SK-MEL-5 (cell line): ENCODE measurements around the gene FBXO10. TPM values are rescaled to one million over a fixed set of nuclear protein-coding genes. Genes with fewer than 3 reads are reported as not detected.

Source experiments
- DNase-seq: peaks from one replicate; pipeline ENCODE4 v3.0.0-alpha.2; 2016; ENCODE audit warnings: low read depth, low spot score
- in situ Hi-C: cut with HindIII; loops from 2 replicates; pipeline ENCODE4 v1.10.0; 2016; ENCODE audit warnings: low sequenced_read_pairs, high pct_unique_total_duplicates, low pct_unique_long_range_greater_than_20kb
- total RNA-seq: library from RNA; depleted of rRNA; stranded (reverse); fragments of >200 nt; shearing (Covaris generic); gene quantifications from 2 replicates; pipeline ENCODE4 v1.2.3, GENCODE V29; 2014

FBXO10 gene
- total RNA-seq, 1 experiment from 2014 or later = 12.9 TPM

GRCh38 chr9:37561682-37562081 lies 14.5 kb downstream of the FBXO10 start:
- in situ Hi-C loops = no loop called here
- no peak for DNase-seq

- in situ Hi-C loops = no loop called here
- DNase-seq = no peak
Observed at GRCh38 chr9:37559855-37560592, 16.2 kb downstream of the FBXO10 start.

- no peak for DNase-seq
- in situ Hi-C loops = no loop called here
Observed at GRCh38 chr9:37559125-37559524, 17.1 kb downstream of the FBXO10 start.

- in situ Hi-C loops = no loop called here
- no peak for DNase-seq
Observed at GRCh38 chr9:37555786-37556185, 20.4 kb downstream of the FBXO10 start.

GRCh38 chr9:37554318-37554717 lies 21.9 kb downstream of the FBXO10 start:
- in situ Hi-C loops = no loop called here
- DNase-seq = no peak

GRCh38 chr9:37551888-37552287 lies 24.3 kb downstream of the FBXO10 start:
- no peak for DNase-seq
- in situ Hi-C loops = no loop called here

- DNase-seq = no peak
- in situ Hi-C loops = no loop called here
Observed at GRCh38 chr9:37551468-37551867, 24.7 kb downstream of the FBXO10 start.

GRCh38 chr9:37550781-37551180 lies 25.4 kb downstream of the FBXO10 start:
- in situ Hi-C loops = no loop called here
- DNase-seq = no peak

- in situ Hi-C loops = no loop called here
Observed at GRCh38 chr9:37549527-37549926, 26.7 kb downstream of the FBXO10 start.

GRCh38 chr9:37547328-37547878 lies 28.8 kb downstream of the FBXO10 start:
- in situ Hi-C loops = no loop called here
- DNase-seq = no peak

More at GRCh38 chr9:37549527-37549926, 26.7 kb downstream of the FBXO10 start:
- no peak for DNase-seq

- DNase-seq = no peak
- in situ Hi-C loops = no loop called here
Observed at GRCh38 chr9:37543468-37543867, 32.7 kb downstream of the FBXO10 start.

- in situ Hi-C loops = no loop called here
- no peak for DNase-seq
Observed at GRCh38 chr9:37542895-37543294, 33.3 kb downstream of the FBXO10 start.

GRCh38 chr9:37542488-37542887 lies 33.7 kb downstream of the FBXO10 start:
- in situ Hi-C loops = no loop called here
- no peak for DNase-seq

- in situ Hi-C loops = no loop called here
- no peak for DNase-seq
Observed at GRCh38 chr9:37541465-37541864, 34.7 kb downstream of the FBXO10 start.

- in situ Hi-C loops = no loop called here
- no peak for DNase-seq
Observed at GRCh38 chr9:37540634-37541033, 35.5 kb downstream of the FBXO10 start.

- in situ Hi-C loops = no loop called here
- no peak for DNase-seq
Observed at GRCh38 chr9:37539634-37540033, 36.5 kb downstream of the FBXO10 start.

GRCh38 chr9:37538099-37538498 lies 38.1 kb downstream of the FBXO10 start:
- in situ Hi-C loops = no loop called here
- DNase-seq = no peak

GRCh38 chr9:37534901-37535300 lies 41.3 kb downstream of the FBXO10 start:
- DNase-seq = no peak
- in situ Hi-C loops = no loop called here

GRCh38 chr9:37534412-37534811 lies 41.8 kb downstream of the FBXO10 start:
- in situ Hi-C loops = no loop called here
- no peak for DNase-seq
